Heart right ventricle (tissue), 16 donors: Measurements from ENCODE around the gene PCNT. TPM values are rescaled to one million over a fixed set of nuclear protein-coding genes. Genes with fewer than 3 reads are reported as not detected.

Source experiments
- ATAC-seq, 8 donors: fragments of 200-7000 bp; cut with Tn5 transposase; one replicate each; pipeline ENCODE4 v1.9.1; 2020; ENCODE audit warnings: mild to moderate bottlenecking in 8 of 8, moderate library complexity in 8 of 8, moderate number of reproducible peaks in 1 of 8
- DNase-seq, 2 donors: peaks; one replicate each; pipeline ENCODE4 v3.0.0-alpha.2; 2020
- H3K27ac ChIP-seq, 10 donors: fragments of 200-600 bp; sonication (generic) in 2 of 10; one replicate each; pipeline versions ENCODE4 v1.5.0 to v1.8.0; 2020 to 2022; ENCODE audit warnings: mild to moderate bottlenecking in 3 of 10
- H3K27me3 ChIP-seq, 7 donors: fragments of 200-600 bp; one replicate each; pipeline ENCODE4 v1.8.0; 2021 to 2022; ENCODE audit warnings: mild to moderate bottlenecking in 2 of 7
- H3K36me3 ChIP-seq, 9 donors: fragments of 200-600 bp; sonication (generic) in 1 of 9; one replicate each; pipeline versions ENCODE4 v1.5.0 to v1.8.0; 2020 to 2022; ENCODE audit warnings: mild to moderate bottlenecking in 2 of 9
- H3K4me1 ChIP-seq, 9 donors: fragments of 200-600 bp; sonication (generic) in 1 of 9; one replicate each; pipeline versions ENCODE4 v1.5.0 to v1.8.0; 2020 to 2022; ENCODE audit warnings: mild to moderate bottlenecking in 4 of 9
- H3K4me3 ChIP-seq, 10 donors: fragments of 200-600 bp; sonication (generic) in 2 of 10; one replicate each; pipeline versions ENCODE4 v1.5.0 to v1.8.0; 2020 to 2022; ENCODE audit warnings: mild to moderate bottlenecking in 7 of 10, moderate library complexity in 2 of 10
- H3K9me3 ChIP-seq, 11 donors: fragments of 200-600 bp in 10 of 11; sonication (generic) in 2 of 11; one replicate each; pipeline versions ENCODE4 v1.5.0 to v1.8.0; 2013 to 2022; ENCODE audit warnings: mild to moderate bottlenecking in 2 of 11, control low read depth in 1 of 11, moderate library complexity in 1 of 11
- CTCF ChIP-seq, 9 donors: fragments of 200-600 bp; sonication (generic) in 2 of 9; IDR thresholded peaks; one replicate each; pipeline versions ENCODE4 v1.5.0 to v1.8.0; 2021 to 2022; ENCODE audit warnings: antibody characterized with exemption in 9 of 9, mild to moderate bottlenecking in 5 of 9, moderate library complexity in 1 of 9
- WGBS, 2 donors: extraction: QIAGEN DNeasy Blood & Tissue Kit; methylation state at CpG; one replicate each; pipeline ENCODE4 v1.1.7; 2013; ENCODE audit warnings: inconsistent platforms in 1 of 2; 5-methylcytosine and 5-hydroxymethylcytosine counted together
- intact Hi-C, 10 donors: fragments of 100-400 bp; cut with DNase I; formaldehyde crosslinking; loops; one replicate each; pipeline versions ENCODE4 v1.11.1 to v1.14.2; 2022
- polyA plus RNA-seq, 2 donors: library from polyadenylated mRNA; stranded (reverse); fragments of 200-250 nt; gene quantifications; one replicate each; pipeline ENCODE4 v1.2.3, GENCODE V29; 2013
- total RNA-seq, 10 donors: library from RNA; stranded (reverse); fragmentation: NEBNext Ultra II Directional in 3 of 10; extraction: Animal tissue kit (Norgen Biotek cat#: 25700) in 3 of 10; gene quantifications; one replicate each; pipeline versions ENCODE4 v1.2.1 to v1.2.4, GENCODE V29; 2021 to 2023
- donor health status: Arrhythmogenic right ventricular cardiomyopathy.
- donor health status: ischemic (EF 13 %, LVEDD 7.1; RV severe dilation, severe dysfunction).
- donor health status: healthy with polysubstance abuse.
- donor health status: DM: no; HTN: yes; CAD: no.
- donor health status: DM: no; HTN: no; CAD: no.
- donor health status: ischemic (EF 25% LVEDD 6.9; RV normal size, moderate dysfunction).
- donor health status: ischemic (EF 25% LVEDD 5.7; RV mildly dilated, moderate dysfunction).
- donor health status: healthy.
- donor health status: DM: yes; HTN: yes; CAD: no.
- donor health status: Ischemic cardiomyopathy.
- donor health status: ischemic (EF 35%, LVEDD 5.7; RV mildly dilated, moderate dysfunction).
- donor health status: nonischemic (EF 11% LVEDD 7.7; RV severe dilation, severe dysfunction).
- donor health status: DM: yes; HTN: yes; CAD: no.
- donor health status: PGD.
- donor health status: ischemic (EF 29% LVEDD 5.4; RV normal size, mild dysfunction).
- donor health status: nonischemic (EF 23%, LVEDD 6.1; RV moderate dilation, normal function).

The PCNT gene
- total and polyA plus RNA-seq, 12 donors = 17.5 to 58.6 (median 26.9) TPM

GRCh38 chr21:46325073-46325912 is 1.3 kb downstream of the PCNT start:
- ATAC-seq = peak in 6 of 8 donors; percentile 11 to 34 (median 26)
- intact Hi-C loops = loop anchor here in 2 of 10 donors (2.0 to 10.0 kb wide), 2 partner anchors 38 to 140 kb away; partner anchors contain the start of genes SPATC1L (in 1 of the 2) and YBEY (in 1 of the 2)
- peaks cover 0 to 38% (median 11%) of the 10 kb centered on the region in 9 donors for H3K36me3 ChIP-seq
- peak; percentile 52 to 53 for DNase-seq
- H3K9me3 ChIP-seq = no peaks in the 10 kb centered on the region
- H3K27me3 ChIP-seq = no peaks in the 10 kb centered on the region
- peak overlapping the region; percentile 64 to 100 (median 92) for H3K4me3 ChIP-seq
- 11% methylated on average over 43 of the region's 43 CpGs for WGBS, 2 donors
- peak in 4 of 9 donors; percentile 15 to 48 (median 48) for TF ChIP-seq CTCF (IDR thresholded peaks at IDR 0.05)
- peaks cover 6 to 38% (median 28%) of the 10 kb centered on the region in 9 donors for H3K4me1 ChIP-seq
- H3K27ac ChIP-seq = peak overlapping the region; percentile 67 to 99 (median 96)

DNA sequence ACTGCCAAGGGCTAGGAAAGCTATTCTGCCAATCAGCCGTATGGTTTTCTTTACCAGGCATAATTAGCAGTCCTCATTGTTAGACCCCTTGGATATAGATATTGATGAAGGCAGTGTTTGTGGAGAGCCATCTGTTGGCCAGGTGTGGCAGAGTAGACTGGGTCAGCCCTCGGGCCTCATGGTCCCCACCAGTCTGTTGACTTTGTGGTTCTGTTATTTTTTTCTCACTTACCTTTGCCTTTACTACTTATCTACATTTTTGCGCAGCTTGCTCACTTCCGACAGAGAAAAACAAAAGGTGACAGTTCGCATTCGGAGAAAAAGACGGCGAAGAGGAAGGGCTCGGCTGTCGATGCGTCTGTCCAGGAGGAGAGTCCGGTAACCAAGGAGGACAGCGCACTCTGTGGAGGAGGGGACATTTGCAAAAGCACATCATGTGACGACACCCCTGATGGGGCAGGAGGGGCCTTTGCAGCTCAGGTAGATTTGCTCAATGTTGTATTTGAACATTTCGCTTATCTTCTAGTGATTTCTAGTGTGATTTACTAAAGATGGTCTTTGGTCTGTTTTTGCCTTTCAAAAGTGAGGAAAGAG is 2.3 kb downstream of the PCNT start:
- TF ChIP-seq CTCF (IDR thresholded peaks at IDR 0.05) = no peak
- Histone ChIP-seq H3K36me3 (peaks cover 0 to 47% (median 11%) of the 10 kb centered on the region in 9 donors), H3K9me3 (no peaks in the 10 kb centered on the region), H3K27ac (peak overlapping the region in 2 of 10 donors; percentile 97 to 98), H3K4me1 (peaks cover 6 to 33% (median 28%) of the 10 kb centered on the region in 9 donors), H3K4me3 (no peak overlapping the region), H3K27me3 (no peaks in the 10 kb centered on the region)
- ATAC-seq (no peak), DNase-seq (no peak)
- intact Hi-C loops = loop anchor here in 1 of 10 donors (10.0 kb wide), 1 partner anchor 141 kb away; the partner anchor contains the start of gene SPATC1L
- WGBS, 2 donors = 95 to 96% methylated on average over 15 of the region's 15 CpGs

DNA sequence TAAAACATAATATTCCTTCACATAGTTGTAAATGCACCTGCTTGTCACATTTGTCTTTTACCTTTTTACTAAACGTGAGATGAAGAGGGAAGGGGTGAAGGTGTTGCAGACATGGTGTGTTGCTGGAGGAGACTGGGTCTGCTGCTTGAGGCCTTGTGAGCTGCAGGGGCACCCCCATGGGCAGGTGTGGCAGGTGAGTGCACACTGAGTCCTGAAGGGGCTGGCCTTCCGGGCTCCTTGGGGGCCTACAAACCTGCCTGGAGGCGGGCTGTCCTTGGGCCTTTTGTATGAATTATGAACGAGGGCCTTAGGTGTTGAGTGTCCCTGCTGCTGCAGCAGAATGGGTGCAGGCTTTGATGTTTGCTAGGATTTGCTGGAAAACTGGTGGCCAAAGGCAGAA is 3.8 kb downstream of the PCNT start:
- Histone ChIP-seq H3K9me3 (no peaks in the 10 kb centered on the region), H3K4me3 (no peak overlapping the region), H3K27me3 (no peaks in the 10 kb centered on the region), H3K36me3 (peaks cover 0 to 59% (median 11%) of the 10 kb centered on the region in 9 donors), H3K4me1 (peaks cover under 1 to 24% (median 17%) of the 10 kb centered on the region in 9 donors), H3K27ac (no peak overlapping the region)
- ATAC-seq = no peak
- DNase-seq = no peak
- WGBS, 2 donors = 73 to 79% methylated on average over 4 of the region's 4 CpGs
- intact Hi-C loops = loop anchor here in 1 of 10 donors (10.0 kb wide), 1 partner anchor 143 kb away; the partner anchor contains the start of gene SPATC1L
- no peak for TF ChIP-seq CTCF (IDR thresholded peaks at IDR 0.05)

GRCh38 chr21:46328151-46328550 is 4.2 kb downstream of the PCNT start:
- Histone ChIP-seq H3K4me1 (peaks cover 0 to 20% (median 13%) of the 10 kb centered on the region in 9 donors), H3K9me3 (no peaks in the 10 kb centered on the region), H3K36me3 (peaks cover 0 to 63% (median 11%) of the 10 kb centered on the region in 9 donors), H3K27me3 (no peaks in the 10 kb centered on the region), H3K27ac (no peak overlapping the region), H3K4me3 (no peak overlapping the region)
- no peak for ATAC-seq
- 78 to 80% methylated on average over 5 of the region's 5 CpGs for WGBS, 2 donors
- intact Hi-C loops = loop anchor here in 1 of 10 donors (10.0 kb wide), 1 partner anchor 143 kb away; the partner anchor contains the start of gene SPATC1L
- no peak for DNase-seq
- TF ChIP-seq CTCF (IDR thresholded peaks at IDR 0.05) = no peak
